Measurements from ENCODE around the gene CPA5. TPM values are rescaled to one million over a fixed set of nuclear protein-coding genes. Genes with fewer than 3 reads are reported as not detected.

Gene CPA5
- total and polyA plus RNA-seq, 2 of the 8 experiments (the other 6 are each of a cell fraction or from before 2014, with no cell fraction given): 0.12 TPM; not detected in 1

DNA sequence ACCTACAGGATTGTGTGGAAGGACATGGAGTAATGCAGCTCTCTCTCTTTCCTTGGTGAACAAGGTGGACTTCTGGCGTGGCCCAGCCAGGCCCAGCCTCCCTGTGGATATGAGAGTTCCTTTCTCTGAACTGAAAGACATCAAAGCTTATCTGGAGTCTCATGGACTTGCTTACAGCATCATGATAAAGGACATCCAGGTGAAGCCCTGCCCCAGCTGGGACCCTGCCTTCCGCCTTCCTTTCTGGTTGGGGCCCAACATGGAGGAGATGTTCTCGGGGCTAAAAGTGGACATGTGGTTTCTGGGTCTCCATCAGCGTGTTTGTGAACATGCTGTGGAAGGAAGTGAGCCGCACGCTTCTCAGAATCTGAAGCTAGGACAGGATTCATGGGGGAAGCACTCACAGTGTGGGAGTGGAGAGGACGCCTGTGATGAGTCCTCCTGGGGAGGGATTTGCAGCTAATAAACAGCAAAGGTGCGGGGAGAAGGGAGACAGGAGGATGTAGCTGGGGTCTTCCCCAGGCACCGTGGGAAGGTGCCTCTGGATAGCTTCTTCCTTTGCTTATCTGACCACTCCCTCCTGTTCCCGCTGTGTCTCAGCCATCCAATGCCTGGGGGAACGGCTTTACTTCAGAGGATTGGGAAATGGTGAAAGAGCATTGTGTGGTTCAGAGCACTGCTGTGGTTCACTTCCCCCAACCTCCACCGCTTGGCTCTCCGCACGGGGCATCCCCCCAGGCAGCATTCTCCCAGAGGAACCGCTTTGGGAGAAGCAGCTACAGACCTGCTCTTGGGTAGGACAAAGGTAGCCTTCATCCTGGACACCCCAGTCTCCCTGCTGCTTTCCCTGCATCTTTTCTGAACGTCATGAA lies 5.5 kb downstream of the CPA5 start:
- DNase-seq (ENCODE audit: low read depth in 1 of 2, low spot score in 2 of 2): no peak
- Histone ChIP-seq H3K9ac (replicated peaks in 1 of 4; ENCODE audit: extremely low read depth in 1 of 4, low read depth in 3 of 4, low read length in 3 of 4) (no peak overlapping the region), H2AFZ (ENCODE audit: low read length) (no peak overlapping the region)

More for the DNA sequence above, 5.5 kb downstream of the CPA5 start:
- H3K79me1 ChIP-seq (ENCODE audit: low read depth, low read length): no peaks in the 10 kb centered on the region
- no peak overlapping the region for H4K8ac ChIP-seq (ENCODE audit: extremely low read depth, insufficient read depth, low read length)
- no peaks in the 10 kb centered on the region for H3K27me3 ChIP-seq (replicated peaks in 1 of 4; ENCODE audit: control insufficient read depth in 3 of 4, extremely low read depth in 1 of 4, insufficient read depth in 3 of 4, low read length in 3 of 4)
- WGBS, 2 experiments (ENCODE audit: extremely low coverage in 1 of 2, insufficient coverage in 1 of 2, insufficient read length in 1 of 2, insufficient replicate concordance in 2 of 2, low coverage in 1 of 2, low lambda C conversion rate in 2 of 2, missing lambda C conversion rate in 1 of 2): 79% methylated on average over 16 of the region's 16 CpGs; no CpG with 5 or more reads in 1 of the 2 experiments
- H3K56ac ChIP-seq (replicated peaks; ENCODE audit: insufficient read length, low read depth, low read length): no peak overlapping the region
- no peak overlapping the region for H2BK5ac ChIP-seq (ENCODE audit: low read depth, low read length)
- H3K14ac ChIP-seq (ENCODE audit: insufficient read length): no peak overlapping the region
- H3K18ac ChIP-seq (ENCODE audit: extremely low read depth, low read length): no peak overlapping the region; the same call in 1 of the 2 replicates
- no peak overlapping the region for H2BK120ac ChIP-seq (replicated peaks; ENCODE audit: low read depth, low read length)
- no peaks in the 10 kb centered on the region for H4K20me1 ChIP-seq (replicated peaks in 1 of 2; ENCODE audit: control insufficient read depth in 1 of 2, insufficient read depth in 2 of 2, low read length in 2 of 2)
- H2AK5ac ChIP-seq (ENCODE audit: low read depth, low read length): no peak overlapping the region
- H3K36me3 ChIP-seq (ENCODE audit: control insufficient read depth in 2 of 4, insufficient read depth in 4 of 4, low read length in 3 of 4): no peaks in the 10 kb centered on the region
- H3K4ac ChIP-seq (replicated peaks; ENCODE audit: insufficient read length, low read depth, low read length): no peak overlapping the region
- H3K4me3 ChIP-seq (ENCODE audit: extremely low read depth in 1 of 4, insufficient read depth in 2 of 4, low read depth in 3 of 4, low read length in 4 of 4): no peak overlapping the region
- no peaks in the 10 kb centered on the region for H3K79me2 ChIP-seq (ENCODE audit: control insufficient read depth in 1 of 2, insufficient read depth in 2 of 2, low read length in 2 of 2)
- ChIA-PET POLR2A (ENCODE audit: partially characterized antibody) (interaction anchor here (0.6 kb wide), 1 partner anchor 15 kb away, joined by 3 read pairs; no protein-coding TSS in a partner anchor), CTCF (ENCODE audit: partially characterized antibody) (interaction anchor here (1.0 to 1.7 kb wide), 4 partner anchors 14 to 31 kb away, joined by 3 to 5 read pairs (median 3); no protein-coding TSS in a partner anchor)
- no peak overlapping the region for H4K5ac ChIP-seq (ENCODE audit: insufficient read length, low read depth, low read length)
- H3K4me2 ChIP-seq (ENCODE audit: insufficient read depth in 1 of 2, low read depth in 2 of 2, low read length in 2 of 2): no peak overlapping the region
- H2BK15ac ChIP-seq (ENCODE audit: low read length): 0 out of 2 replicates have a peak overlapping the region, but pooled peaks have one; percentile 88
- no peaks in the 10 kb centered on the region for H3K9me3 ChIP-seq (ENCODE audit: insufficient read depth in 2 of 2, low read depth in 1 of 2, low read length in 1 of 2)
- H2BK20ac ChIP-seq (ENCODE audit: low read length): no peak overlapping the region
- H3K27ac ChIP-seq (ENCODE audit: low read depth, low read length): no peak overlapping the region
- 0 out of 2 replicates have a peak overlapping the region, but pooled peaks have one; percentile 14 for H2BK12ac ChIP-seq (ENCODE audit: low read depth, low read length)
- TF ChIP-seq, protein P1, sequence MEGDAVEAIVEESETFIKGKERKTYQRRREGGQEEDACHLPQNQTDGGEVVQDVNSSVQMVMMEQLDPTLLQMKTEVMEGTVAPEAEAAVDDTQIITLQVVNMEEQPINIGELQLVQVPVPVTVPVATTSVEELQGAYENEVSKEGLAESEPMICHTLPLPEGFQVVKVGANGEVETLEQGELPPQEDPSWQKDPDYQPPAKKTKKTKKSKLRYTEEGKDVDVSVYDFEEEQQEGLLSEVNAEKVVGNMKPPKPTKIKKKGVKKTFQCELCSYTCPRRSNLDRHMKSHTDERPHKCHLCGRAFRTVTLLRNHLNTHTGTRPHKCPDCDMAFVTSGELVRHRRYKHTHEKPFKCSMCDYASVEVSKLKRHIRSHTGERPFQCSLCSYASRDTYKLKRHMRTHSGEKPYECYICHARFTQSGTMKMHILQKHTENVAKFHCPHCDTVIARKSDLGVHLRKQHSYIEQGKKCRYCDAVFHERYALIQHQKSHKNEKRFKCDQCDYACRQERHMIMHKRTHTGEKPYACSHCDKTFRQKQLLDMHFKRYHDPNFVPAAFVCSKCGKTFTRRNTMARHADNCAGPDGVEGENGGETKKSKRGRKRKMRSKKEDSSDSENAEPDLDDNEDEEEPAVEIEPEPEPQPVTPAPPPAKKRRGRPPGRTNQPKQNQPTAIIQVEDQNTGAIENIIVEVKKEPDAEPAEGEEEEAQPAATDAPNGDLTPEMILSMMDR (IDR thresholded peaks at IDR 0.05; ENCODE audit: control extremely low read depth in 1 of 3, insufficient read depth in 1 of 3, low read depth in 1 of 3, low read length in 3 of 3): no peak
- TF ChIP-seq EZH2 (IDR thresholded peaks at IDR 0.05; ENCODE audit: low read depth, low read length, severe bottlenecking): no peak
- no peak overlapping the region for H4K91ac ChIP-seq (replicated peaks; ENCODE audit: insufficient read length, low read length)
- no peak overlapping the region for H3K23ac ChIP-seq (ENCODE audit: insufficient read length)
- H3K4me1 ChIP-seq (replicated peaks in 1 of 4; ENCODE audit: control insufficient read depth in 3 of 4, insufficient read depth in 4 of 4, low read length in 3 of 4): peaks cover 2 to 14% (median 9%) of the 10 kb centered on the region in 4 experiments
- H3K23me2 ChIP-seq (ENCODE audit: low read depth, low read length): no peaks in the 10 kb centered on the region
- no peak for FAIRE-seq

Measured in H1 (cell line).